Brain microvascular endothelial cell (primary cell): ENCODE measurements around the gene ARFIP1.

Experiments
- DNase-seq: peaks from one replicate; pipeline ENCODE4 v3.0.0-alpha.2; 2020
- H3K27ac ChIP-seq: fragments of 250-450 bp; sonication (Bioruptor Pico); 2 replicates; pipeline ENCODE4 v1.5.1; 2020; ENCODE audit warnings: mild to moderate bottlenecking, moderate library complexity
- H3K27me3 ChIP-seq: fragments of 250-450 bp; sonication (Bioruptor Pico); replicated peaks from 2 replicates; pipeline ENCODE4 v1.5.1; 2020; ENCODE audit warnings: mild to moderate bottlenecking
- H3K36me3 ChIP-seq: fragments of 250-450 bp; sonication (Bioruptor Pico); replicated peaks from 2 replicates; pipeline ENCODE4 v1.5.1; 2020; ENCODE audit warnings: mild to moderate bottlenecking
- H3K4me3 ChIP-seq: 2 replicates; pipeline ENCODE4 v1.5.1; 2011; ENCODE audit warnings: low read depth, mild to moderate bottlenecking, control low read depth, low read length, moderate library complexity
- CTCF ChIP-seq: IDR thresholded peaks from 2 replicates; pipeline ENCODE4 v1.5.1; 2011; ENCODE audit warnings: low read depth, mild to moderate bottlenecking, moderate library complexity, low read length, control low read depth, inconsistent platforms; ENCODE audit errors: missing control alignments
- in situ Hi-C: cut with HindIII; loops from 2 replicates; pipeline ENCODE4 v1.10.0; 2017; ENCODE audit warnings: low sequenced_read_pairs, low pct_ligation_motif_present

ARFIP1 gene

GRCh38 chr4:152928286-152928685 lies 148.5 kb downstream of the ARFIP1 start:
- no peaks in the 10 kb centered on the region for H3K27me3 ChIP-seq
- H3K27ac ChIP-seq, result no peak overlapping the region
- in situ Hi-C loops, result no loop called here

GRCh38 chr4:152929888-152930287 lies 150.1 kb downstream of the ARFIP1 start:
- in situ Hi-C loops, result no loop called here
- TF ChIP-seq CTCF, result no peak
- H3K27ac ChIP-seq, result no peak overlapping the region
- H3K36me3 ChIP-seq, result no peaks in the 10 kb centered on the region
- no peak for DNase-seq
- H3K27me3 ChIP-seq, result no peaks in the 10 kb centered on the region
- H3K4me3 ChIP-seq, result no peak overlapping the region

More at GRCh38 chr4:152928286-152928685, 148.5 kb downstream of the ARFIP1 start:
- Histone ChIP-seq H3K36me3 (no peaks in the 10 kb centered on the region), H3K4me3 (no peak overlapping the region)
- no peak for DNase-seq
- no peak for TF ChIP-seq CTCF

GRCh38 chr4:152935143-152935542 lies 155.4 kb downstream of the ARFIP1 start:
- in situ Hi-C loops, result no loop called here
- no peak for DNase-seq
- Histone ChIP-seq H3K36me3 (no peaks in the 10 kb centered on the region), H3K27me3 (peaks cover 37% of the 10 kb centered on the region), H3K27ac (no peak overlapping the region), H3K4me3 (no peak overlapping the region)
- TF ChIP-seq CTCF, result no peak

- in situ Hi-C loops, result no loop called here
- Histone ChIP-seq H3K27me3 (peaks cover 43% of the 10 kb centered on the region), H3K4me3 (peak within 1 kb of the TSS; percentile 57), H3K36me3 (no peaks in the 10 kb centered on the region), H3K27ac (no peak within 1 kb of the TSS)
- TF ChIP-seq CTCF, result no peak
- no peak for DNase-seq
Observed at GRCh38 chr4:152935631-152936445, 156.1 kb downstream of the ARFIP1 start, which contains the start of gene FHDC1. FHDC1 (plus strand) TSS chr4:152936323; CDS start chr4:152943058, 6,735 bp downstream.

- Histone ChIP-seq H3K4me3 (peak overlapping the region; percentile 57), H3K27ac (no peak overlapping the region), H3K36me3 (no peaks in the 10 kb centered on the region), H3K27me3 (peaks cover 43% of the 10 kb centered on the region)
- no peak for DNase-seq
- in situ Hi-C loops, result no loop called here
- TF ChIP-seq CTCF, result peak; percentile 9
Observed at GRCh38 chr4:152936446-152937335, 156.9 kb downstream of the ARFIP1 start.
